Muscle layer of duodenum (tissue), 2 donors: ENCODE results near the gene HARS1.
"Not testable (repeated sequence)": the region's sequence is repeated elsewhere in the genome, so short reads cannot be mapped to it uniquely, and the experiment has no call there.

Source experiments
- H3K27ac ChIP-seq: one replicate; pipeline ENCODE4 v1.7.0; 2013; ENCODE audit warnings: mild to moderate bottlenecking, low read length
- H3K27me3 ChIP-seq: one replicate; pipeline ENCODE4 v1.7.0; 2013; ENCODE audit warnings: low read depth, mild to moderate bottlenecking, control low read depth, low read length
- H3K36me3 ChIP-seq, 2 donors: one replicate each; pipeline ENCODE4 v1.7.0; 2013; ENCODE audit warnings: low read length in 2 of 2, control low read depth in 1 of 2, mild to moderate bottlenecking in 1 of 2; ENCODE audit not compliant: insufficient read depth in 2 of 2, control insufficient read depth in 1 of 2
- H3K4me1 ChIP-seq, 2 donors: one replicate each; pipeline ENCODE4 v1.7.0; 2013; ENCODE audit warnings: low read length in 2 of 2, mild to moderate bottlenecking in 2 of 2, control low read depth in 1 of 2, moderate library complexity in 1 of 2; ENCODE audit not compliant: insufficient read depth in 2 of 2, control insufficient read depth in 1 of 2
- H3K4me3 ChIP-seq, 2 donors: one replicate each; pipeline ENCODE4 v1.7.0; 2013; ENCODE audit warnings: low read length in 2 of 2, low read depth in 1 of 2, mild to moderate bottlenecking in 1 of 2
- H3K9me3 ChIP-seq, 2 donors: one replicate each; pipeline ENCODE4 v1.7.0; 2013; ENCODE audit warnings: low read length in 2 of 2, control low read depth in 1 of 2, mild to moderate bottlenecking in 1 of 2; ENCODE audit not compliant: control insufficient read depth in 1 of 2
- donor health status: healthy.

HARS1 gene

DNA sequence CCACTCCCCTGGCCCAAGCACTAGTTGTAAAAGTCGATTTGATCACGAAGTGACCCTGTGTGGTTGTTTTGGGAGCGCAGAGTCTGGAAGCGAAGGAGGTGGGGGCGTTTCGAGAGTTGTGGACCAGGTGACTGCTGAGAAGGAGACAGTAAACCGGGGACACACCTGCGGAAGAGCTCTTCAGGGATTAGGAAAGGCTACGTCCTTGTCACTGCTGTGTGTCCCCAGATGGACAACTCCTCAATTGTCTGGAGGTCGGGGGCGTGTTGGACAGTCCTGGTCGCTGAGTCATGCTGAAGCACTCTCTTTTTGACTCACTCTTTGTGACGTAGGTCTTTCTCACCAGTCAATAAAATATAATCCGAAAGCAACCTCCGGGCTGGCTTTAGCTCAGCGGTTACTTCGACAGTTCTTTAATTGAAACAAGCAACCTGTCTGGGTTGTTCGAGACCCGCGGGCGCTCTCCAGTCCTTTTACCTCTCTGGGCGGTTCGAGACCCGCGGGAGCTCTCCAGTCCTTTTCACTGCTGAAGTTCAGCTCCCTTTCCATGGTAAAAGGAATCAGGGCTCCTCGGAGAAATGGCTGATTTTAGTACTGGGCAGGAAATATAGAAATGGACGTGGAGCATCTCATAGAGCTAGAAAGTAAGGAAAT, 19.9 kb upstream of the HARS1 start:
- Histone ChIP-seq H3K4me3 (peak overlapping the region; percentile 68 to 84), H3K27ac (peak overlapping the region; percentile 91), H3K4me1 (no peaks in the 10 kb centered on the region), H3K27me3 (no peaks in the 10 kb centered on the region), H3K9me3 (no peaks in the 10 kb centered on the region), H3K36me3 (peaks cover 3 to 10% of the 10 kb centered on the region in 2 donors)

DNA sequence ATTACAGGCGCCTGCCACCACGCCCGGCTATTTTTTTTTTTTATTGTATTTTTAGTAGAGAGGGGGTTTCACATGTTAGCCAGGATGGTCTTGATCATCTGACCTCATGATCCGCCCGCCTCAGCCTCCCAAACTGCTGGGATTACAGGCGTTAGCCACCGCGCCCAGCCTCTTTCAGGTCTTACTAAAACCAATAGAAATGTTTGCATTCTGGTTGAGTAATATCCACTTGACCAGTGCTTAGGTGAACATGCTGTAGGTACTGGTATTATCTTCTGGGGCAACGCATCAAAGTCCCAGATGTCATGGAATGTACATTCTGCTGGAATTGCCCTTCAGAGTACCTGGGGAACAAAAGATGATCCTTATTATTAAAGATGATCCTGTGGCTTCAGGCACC, 17.6 kb upstream of the HARS1 start:
- not testable (repeated sequence) for H3K4me3 ChIP-seq, H3K4me1 ChIP-seq, H3K27me3 ChIP-seq, H3K9me3 ChIP-seq, H3K27ac ChIP-seq
- H3K36me3 ChIP-seq: peaks cover 23 to 31% of the 10 kb centered on the region in 2 donors

DNA sequence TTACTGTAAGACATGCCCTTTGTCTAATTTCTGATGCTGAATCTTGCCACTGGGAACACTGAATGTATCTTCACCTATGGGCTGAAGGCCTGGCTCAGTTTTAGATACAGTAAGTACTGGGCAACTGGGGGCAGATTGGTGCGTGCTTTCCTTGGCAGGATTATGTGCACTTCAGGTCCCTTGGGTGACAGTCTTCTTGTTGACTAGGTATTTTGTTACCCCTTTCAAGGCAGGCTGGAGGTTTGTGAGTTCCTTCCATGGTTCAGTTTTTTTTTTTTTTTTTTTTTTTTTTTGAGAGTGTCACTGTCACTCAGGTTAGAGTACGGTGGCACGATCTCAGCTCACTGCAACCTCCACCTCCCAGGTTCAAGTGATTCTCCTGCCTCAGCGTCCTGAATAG, 16.6 kb upstream of the HARS1 start:
- Histone ChIP-seq H3K27ac (no peak overlapping the region), H3K9me3 (no peaks in the 10 kb centered on the region), H3K27me3 (no peaks in the 10 kb centered on the region), H3K4me1 (no peaks in the 10 kb centered on the region), H3K4me3 (no peak overlapping the region), H3K36me3 (peaks cover 29 to 41% of the 10 kb centered on the region in 2 donors)

DNA sequence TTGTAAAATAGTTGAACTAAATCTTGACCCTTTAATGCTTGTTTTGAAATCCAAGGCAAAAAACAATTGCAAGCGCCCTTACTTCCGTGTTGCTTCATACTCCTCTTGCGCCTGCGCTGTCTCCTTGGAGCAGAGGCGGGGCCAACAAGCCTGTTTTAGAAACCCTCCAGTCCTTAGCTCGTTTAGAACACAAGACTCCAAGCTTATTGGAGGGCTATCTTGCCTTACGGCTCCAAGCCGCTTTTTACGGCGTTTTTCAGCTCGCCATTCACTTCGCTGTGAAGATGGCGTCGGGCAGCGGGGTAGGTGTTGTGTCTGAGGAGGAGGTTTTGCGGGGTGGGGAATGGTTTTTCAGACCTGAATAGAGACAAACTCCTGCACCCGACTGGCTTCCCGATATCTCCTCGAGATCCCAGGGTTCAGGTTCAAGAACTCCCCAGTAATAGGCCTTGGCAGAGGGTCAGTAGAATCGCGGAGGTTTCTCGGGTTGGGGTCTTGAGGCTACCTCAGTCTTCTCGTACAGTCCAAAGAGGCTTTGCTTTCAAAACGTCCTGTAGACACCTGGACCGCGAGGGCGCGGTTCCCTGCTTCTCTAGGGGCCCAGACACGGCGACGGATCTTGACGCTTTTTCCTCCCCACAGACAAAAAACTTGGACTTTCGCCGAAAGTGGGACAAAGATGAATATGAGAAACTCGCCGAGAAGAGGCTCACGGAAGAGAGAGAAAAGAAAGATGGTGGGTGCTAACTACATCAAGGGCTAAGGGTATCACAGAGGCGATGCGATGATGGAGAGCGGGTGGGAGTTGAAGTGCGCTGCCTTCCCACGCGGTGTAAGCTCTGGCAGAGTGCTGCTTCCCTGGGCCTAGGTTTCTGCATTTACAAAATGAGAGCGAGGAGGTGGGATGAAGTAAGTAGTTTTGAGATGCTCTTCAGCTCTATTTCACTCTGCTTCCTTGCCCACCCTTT, 9.3 kb upstream of the HARS1 start, which contains the start of gene ZMAT2:
ZMAT2 (plus strand) TSS at position 271 of the 968 bp plus-strand sequence; CDS start at position 285, 14 bp downstream.
- peaks cover 7 to 21% of the 10 kb centered on the region in 2 donors for H3K4me1 ChIP-seq
- peak within 1 kb of the TSS; percentile 84 for H3K27ac ChIP-seq
- H3K4me3 ChIP-seq: peak within 1 kb of the TSS; percentile 92 to 96
- H3K27me3 ChIP-seq: no peaks in the 10 kb centered on the region
- peaks cover 64 to 76% of the 10 kb centered on the region in 2 donors for H3K36me3 ChIP-seq
- H3K9me3 ChIP-seq: no peaks in the 10 kb centered on the region

DNA sequence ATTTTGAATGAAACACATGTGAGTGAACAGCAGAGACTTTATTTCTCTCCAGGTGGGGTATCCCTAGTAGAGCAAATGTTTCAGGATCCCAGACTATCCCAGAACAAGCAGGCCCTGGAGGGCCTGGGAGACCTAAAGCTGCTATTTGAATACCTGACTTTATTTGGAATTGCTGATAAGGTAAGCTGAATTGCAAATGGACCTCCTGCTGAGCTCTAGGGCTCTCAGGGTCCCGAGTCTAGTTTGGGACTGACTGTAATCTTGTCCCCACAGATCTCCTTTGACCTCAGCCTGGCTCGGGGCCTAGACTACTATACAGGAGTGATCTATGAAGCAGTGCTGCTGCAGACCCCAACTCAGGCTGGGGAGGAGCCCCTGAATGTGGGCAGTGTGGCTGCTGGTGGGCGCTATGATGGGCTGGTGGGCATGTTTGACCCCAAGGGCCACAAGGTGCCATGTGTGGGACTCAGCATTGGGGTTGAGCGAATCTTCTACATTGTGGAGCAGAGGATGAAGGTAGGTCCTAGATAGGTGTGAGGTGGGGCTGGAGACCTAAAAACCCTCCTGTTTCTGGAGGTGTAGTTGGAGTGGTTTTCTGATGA, 5.8 kb upstream of the HARS1 start:
- peaks cover 56 to 65% of the 10 kb centered on the region in 2 donors for H3K36me3 ChIP-seq
- no peak overlapping the region for H3K4me3 ChIP-seq
- no peaks in the 10 kb centered on the region for H3K27me3 ChIP-seq
- H3K27ac ChIP-seq: no peak overlapping the region
- H3K9me3 ChIP-seq: no peaks in the 10 kb centered on the region
- H3K4me1 ChIP-seq: peaks cover 10 to 42% of the 10 kb centered on the region in 2 donors

DNA sequence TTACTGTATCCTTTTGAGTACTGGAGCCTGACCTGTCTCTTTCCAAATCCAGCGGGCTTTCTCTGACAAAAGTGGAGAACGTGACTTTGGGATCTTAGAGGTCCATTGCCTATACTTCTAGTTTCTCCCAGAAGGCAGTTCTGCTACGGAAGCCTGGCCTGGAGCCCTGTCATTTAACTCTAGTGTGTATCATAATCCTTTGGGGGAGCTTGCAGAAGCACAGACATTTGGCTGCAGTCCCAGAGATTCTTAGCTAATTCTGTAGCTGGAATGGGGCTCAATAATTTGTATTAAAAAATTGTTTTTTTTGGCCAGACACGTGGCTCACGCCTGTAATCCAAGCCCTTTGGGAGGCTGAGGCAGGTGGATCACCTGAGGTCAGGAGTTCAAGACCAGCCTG, 3.1 kb upstream of the HARS1 start:
- no peaks in the 10 kb centered on the region for H3K27me3 ChIP-seq
- peaks cover 9 to 41% of the 10 kb centered on the region in 2 donors for H3K4me1 ChIP-seq
- H3K9me3 ChIP-seq: no peaks in the 10 kb centered on the region
- no peak overlapping the region for H3K4me3 ChIP-seq
- H3K36me3 ChIP-seq: peaks cover 53 to 60% of the 10 kb centered on the region in 2 donors
- H3K27ac ChIP-seq: no peak overlapping the region

DNA sequence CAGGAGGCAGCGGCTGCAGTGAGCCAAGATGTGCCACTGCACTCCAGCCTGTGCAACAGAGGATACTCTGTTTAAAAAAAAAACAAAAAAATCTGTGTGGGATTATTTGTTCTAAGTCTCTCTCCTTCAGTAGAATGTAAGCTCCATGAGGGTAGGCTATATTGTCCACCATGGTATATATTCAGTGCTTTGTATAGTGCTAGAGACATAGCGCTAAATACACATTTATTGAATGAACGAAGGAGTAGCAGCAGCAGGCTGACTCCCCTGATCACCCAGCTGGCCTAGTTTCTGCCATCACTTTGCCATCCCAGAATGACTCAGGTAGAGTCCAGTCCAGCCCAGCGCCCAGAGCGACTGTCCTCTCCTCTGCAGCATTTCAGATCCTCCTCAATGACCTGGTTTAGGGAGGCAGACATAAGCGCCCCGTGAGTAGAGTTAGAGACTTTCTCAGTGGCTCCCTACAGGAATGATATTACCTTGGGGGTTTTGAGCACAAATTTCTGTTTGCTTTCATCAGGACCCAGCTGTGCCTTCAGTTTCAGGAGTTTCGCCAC, 716 bp downstream of the HARS1 start:
- H3K36me3 ChIP-seq: peaks cover 18 to 31% of the 10 kb centered on the region in 2 donors
- H3K27ac ChIP-seq: peak overlapping the region; percentile 87
- H3K4me1 ChIP-seq: peaks cover 9 to 41% of the 10 kb centered on the region in 2 donors
- peak overlapping the region; percentile 78 to 98 for H3K4me3 ChIP-seq
- no peaks in the 10 kb centered on the region for H3K27me3 ChIP-seq
- no peaks in the 10 kb centered on the region for H3K9me3 ChIP-seq

DNA sequence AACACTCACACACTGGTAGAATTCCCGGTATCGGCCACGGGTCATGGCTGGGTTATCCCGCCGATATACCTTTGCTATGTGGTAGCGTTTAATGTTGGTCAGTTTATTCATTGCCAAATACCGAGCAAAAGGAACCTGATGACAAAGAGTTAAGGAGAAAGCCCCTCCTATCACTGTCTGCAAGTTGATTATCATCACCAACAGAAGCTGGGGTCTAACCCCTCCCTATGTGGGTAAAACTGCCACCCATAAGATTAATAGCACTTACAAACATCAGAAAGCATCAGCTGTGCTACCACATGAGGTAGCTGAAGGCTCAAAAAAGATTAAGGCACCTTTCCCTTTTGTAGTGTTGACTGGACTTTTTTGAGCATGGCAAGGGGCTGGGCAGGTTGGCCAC, 12.2 kb downstream of the HARS1 start:
- Histone ChIP-seq H3K27ac (no peak overlapping the region), H3K27me3 (no peaks in the 10 kb centered on the region), H3K36me3 (peaks cover 57 to 69% of the 10 kb centered on the region in 2 donors), H3K4me3 (no peak overlapping the region), H3K4me1 (no peaks in the 10 kb centered on the region), H3K9me3 (no peaks in the 10 kb centered on the region)

DNA sequence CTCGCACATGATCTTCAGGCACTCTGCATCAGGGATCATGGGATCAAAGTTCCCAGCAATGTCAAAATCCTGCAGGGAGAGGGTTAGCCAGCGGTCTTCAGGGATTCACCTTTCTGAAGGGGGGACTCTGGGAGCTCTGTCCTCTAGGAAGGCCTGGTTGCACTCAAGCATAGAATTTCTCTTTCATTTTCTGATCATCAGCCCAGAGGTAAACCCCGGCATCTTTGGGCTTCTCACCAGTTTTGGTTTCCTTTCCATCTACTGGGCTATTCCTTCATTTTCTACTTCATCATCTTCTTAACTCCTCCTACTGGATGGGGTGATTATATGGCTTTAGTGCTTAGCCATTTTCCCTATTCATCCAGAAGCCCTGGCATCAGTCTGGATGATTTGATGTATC, 13.2 kb downstream of the HARS1 start:
- no peak overlapping the region for H3K27ac ChIP-seq
- no peaks in the 10 kb centered on the region for H3K9me3 ChIP-seq
- H3K4me3 ChIP-seq: no peak overlapping the region
- peaks cover 59 to 75% of the 10 kb centered on the region in 2 donors for H3K36me3 ChIP-seq
- no peaks in the 10 kb centered on the region for H3K27me3 ChIP-seq
- H3K4me1 ChIP-seq: no peaks in the 10 kb centered on the region

DNA sequence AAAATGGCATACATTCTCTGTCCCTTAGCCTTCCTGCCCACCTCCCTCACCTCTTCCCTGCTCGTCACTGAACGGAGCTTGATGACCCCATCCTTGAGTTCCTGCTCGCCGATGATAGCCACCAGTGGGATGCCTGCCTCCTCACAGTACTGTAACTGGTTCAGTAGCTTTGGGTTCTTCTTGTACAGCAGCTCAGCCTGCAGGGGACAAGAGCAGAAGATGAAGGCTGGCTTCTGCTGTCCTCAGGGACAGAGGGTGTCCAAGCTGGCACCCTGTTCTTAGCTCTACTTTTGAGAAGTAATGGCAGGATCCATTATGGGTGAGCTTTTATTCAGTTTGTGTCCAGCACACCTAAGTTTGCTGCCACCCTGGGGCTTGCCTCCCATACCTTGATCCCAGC, 16.5 kb downstream of the HARS1 start:
- no peaks in the 10 kb centered on the region for H3K9me3 ChIP-seq
- H3K4me1 ChIP-seq: no peaks in the 10 kb centered on the region
- H3K36me3 ChIP-seq: peaks cover 47 to 75% of the 10 kb centered on the region in 2 donors
- no peak overlapping the region for H3K4me3 ChIP-seq
- H3K27me3 ChIP-seq: no peaks in the 10 kb centered on the region
- H3K27ac ChIP-seq: no peak overlapping the region

DNA sequence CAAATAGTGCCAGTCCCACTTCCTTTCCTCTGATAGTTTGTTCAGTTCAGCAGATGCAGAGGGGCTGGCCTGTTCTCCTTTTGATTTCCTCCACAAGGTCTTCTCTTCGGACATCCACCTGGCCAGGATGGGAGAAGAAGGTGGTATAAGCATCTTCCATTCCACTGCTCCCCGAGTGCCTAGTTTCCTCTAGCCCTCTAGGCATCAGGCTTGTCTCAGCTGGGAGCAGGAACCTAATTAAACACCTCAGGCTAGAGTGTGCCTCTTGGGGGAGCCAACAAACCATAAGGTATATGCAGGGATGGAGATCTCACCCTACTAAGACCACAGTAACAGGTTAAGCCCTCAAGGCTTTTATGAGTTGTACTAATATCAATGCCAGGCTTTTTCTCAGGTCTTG, 17.0 kb downstream of the HARS1 start:
- Histone ChIP-seq H3K36me3 (peaks cover 51 to 75% of the 10 kb centered on the region in 2 donors), H3K4me3 (no peak overlapping the region), H3K27me3 (no peaks in the 10 kb centered on the region), H3K9me3 (no peaks in the 10 kb centered on the region), H3K4me1 (no peaks in the 10 kb centered on the region), H3K27ac (no peak overlapping the region)
